Stimulated activated CD4-positive, alpha-beta T cell treated with anti-CD3 and anti-CD28 coated beads, Interleukin-4, amount 100 ng/mL, for 4 hours (primary cell): ENCODE measurements around the gene ZSWIM8.
"Not testable (repeated sequence)": the region's sequence is repeated elsewhere in the genome, so short reads cannot be mapped to it uniquely, and the experiment has no call there.

Experiments
- DNase-seq, 2 experiments: peaks; one replicate each; pipeline ENCODE4 v3.0.0-alpha.2; 2020

The ZSWIM8 gene

DNA sequence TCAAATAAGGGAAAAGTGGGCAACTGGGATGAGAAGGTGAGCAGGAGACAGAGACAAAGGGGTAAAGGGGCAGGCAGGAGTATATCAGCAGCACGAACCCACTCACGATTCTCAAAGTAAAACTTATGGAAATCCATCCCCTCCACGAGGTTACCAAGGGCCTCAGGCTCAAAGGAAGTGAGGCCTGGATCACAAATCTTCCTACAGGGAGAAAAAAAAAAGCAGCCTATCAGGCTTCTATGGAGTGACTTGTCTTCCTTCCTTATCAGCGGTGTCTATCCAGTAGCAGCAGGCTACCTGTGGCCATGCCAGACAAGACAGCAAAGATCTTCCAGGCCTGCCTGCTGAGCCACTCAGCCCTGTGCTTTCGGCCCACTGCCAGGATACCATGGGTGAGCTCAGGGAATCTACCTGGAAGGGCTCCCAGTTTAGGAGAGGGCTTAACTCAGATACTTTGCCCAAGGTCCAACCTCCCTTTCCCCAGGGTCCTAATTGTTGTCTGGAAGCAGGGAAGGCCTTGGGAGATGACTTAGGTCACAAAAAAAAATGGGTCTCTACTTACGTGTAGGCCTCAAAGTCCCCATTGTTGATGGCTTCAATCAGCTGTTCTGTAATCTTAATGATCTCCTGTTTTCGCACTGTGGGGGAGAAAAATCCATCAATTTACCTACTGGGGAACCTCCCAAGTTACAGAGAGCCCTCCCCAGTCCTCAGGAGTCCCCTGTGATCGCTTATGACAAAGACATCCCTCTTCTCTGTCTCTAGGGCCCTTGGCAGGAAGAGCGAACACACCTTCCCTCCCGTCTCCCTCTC is 31.7 kb downstream of the ZSWIM8 start:
- no peak for DNase-seq

DNA sequence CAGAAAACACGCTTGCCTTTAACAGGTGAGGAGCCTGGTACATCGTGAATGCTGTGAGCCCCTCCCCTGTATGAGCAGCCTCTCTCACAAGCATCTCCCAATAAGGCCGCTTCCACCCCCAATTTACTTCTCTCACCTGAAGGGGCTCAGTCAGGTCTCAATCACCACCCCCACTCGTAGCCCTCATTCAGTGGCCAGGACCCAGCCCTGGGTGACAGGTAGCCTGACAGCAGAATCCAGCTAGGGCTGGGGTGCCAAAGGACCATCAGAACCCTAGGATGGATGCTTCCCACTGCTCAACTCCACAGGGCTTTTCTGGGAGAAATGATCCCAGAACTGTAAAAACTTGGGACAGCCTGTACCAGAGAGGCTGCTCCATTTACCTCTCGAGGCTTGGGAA is 32.4 kb downstream of the ZSWIM8 start:
- no peak for DNase-seq

DNA sequence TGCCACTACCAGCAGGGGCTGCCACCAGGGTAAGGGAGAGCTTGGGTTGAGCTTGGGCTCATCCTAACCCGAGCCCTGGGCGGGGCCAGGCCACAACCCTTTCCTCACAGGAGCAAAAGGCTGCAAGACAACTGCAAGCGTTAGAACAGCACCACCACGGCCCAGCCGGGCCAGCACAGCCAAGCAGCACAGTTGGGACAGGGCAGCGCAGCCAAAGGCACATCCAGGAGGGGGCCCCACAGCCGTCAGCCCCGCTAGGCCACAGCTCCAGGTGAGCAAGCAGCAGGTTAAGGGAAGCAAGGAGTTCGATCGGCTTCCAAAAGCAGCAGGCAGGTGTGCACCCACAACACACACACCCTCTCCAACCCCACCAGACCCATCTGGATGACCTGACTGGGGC is 33.0 kb downstream of the ZSWIM8 start:
- no peak for DNase-seq

DNA sequence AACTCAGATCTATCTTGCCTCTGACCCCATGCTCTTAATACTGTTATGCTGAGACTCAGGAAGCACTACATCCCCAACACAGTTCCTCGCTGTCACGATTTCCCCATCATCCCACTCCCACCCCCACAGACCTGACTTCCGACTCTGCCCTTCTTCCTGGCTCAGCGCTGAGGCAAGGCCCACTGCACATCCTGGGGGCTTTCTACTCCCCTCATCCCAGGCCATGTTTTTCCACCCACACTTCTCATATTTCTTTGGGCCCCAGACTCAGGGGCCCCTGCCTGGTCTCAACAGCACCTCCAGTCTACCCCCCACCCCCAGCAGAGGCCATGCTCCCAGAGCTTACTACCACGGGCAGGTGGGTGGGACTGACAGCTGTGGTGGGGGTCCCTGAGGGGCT is 33.7 kb downstream of the ZSWIM8 start:
- no peak for DNase-seq

DNA sequence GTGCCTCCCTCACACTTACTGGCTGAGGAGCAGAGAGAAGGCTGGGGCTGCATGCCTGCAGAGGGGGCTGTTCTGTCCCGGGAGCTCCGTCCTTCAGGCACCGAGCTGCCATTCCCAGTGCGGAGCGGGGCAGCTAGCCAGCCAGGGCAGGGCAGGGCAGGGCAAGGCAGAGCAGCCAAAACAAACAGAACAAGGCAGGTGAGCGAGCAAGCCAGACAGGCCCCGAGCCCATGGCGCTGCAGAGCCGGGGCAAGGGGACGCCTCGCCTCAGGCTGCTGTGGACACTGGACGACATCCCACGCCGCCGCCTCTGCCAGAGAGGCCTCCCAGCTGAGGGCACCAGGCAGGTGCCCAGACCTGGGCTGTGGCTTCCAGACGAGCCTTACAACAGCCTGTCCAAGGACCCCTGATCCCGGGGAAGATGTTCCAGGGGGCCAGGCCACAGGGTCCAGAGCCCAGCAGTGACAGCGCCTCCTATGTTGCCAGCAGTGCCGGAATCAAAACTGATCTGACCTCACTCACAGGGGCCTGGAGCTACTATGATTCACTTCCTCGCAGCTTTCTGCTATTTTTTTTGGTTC is 34.2 kb downstream of the ZSWIM8 start:
- DNase-seq = no peak

DNA sequence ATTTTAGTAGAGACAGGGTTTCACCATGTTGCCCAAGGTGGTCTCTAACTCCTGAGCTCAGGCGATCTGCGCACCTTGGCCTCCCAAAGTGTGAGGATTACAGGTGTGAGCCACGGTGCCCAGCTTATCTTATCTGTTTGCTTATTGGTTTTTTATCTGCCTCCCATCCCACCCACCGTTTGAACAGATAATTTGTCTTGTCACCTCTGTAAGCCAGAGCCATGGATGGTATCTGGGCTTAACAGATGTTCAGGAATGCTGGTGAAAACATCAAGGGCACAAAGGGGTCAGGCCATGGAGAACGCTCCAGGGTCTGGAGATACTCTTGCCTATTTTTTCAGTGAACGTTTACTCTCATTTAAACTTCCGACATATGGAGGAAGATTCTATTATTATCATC is 38.0 kb downstream of the ZSWIM8 start:
- DNase-seq = no peak

DNA sequence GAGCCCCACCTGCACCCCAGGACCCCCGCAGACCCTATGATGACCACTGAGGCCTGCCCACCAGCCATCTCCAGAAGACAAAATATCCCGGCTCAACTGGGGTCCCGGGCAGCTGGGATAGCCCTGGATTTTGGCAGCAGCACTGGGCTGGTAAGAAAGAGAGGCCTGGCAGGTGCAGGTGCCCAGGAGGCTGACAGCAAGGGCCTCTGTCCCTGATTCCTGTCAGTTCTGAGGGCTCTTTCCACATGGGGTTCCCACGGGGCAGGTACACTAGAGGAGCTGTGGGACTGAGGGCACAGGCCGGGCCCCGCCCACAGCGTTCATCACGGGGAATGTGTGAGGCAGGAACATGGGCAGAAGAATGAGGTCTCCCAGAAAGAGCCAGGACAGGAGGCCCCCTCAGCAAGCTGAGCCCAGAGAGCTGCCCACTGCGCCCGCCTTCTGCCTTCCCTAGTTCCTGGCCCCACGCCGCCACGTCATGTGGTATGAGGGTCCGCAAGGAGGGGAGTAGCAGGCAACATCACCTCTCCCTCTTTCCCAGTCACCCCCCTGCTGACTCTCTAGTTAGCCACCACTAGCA is 38.8 kb downstream of the ZSWIM8 start:
- DNase-seq = no peak

DNA sequence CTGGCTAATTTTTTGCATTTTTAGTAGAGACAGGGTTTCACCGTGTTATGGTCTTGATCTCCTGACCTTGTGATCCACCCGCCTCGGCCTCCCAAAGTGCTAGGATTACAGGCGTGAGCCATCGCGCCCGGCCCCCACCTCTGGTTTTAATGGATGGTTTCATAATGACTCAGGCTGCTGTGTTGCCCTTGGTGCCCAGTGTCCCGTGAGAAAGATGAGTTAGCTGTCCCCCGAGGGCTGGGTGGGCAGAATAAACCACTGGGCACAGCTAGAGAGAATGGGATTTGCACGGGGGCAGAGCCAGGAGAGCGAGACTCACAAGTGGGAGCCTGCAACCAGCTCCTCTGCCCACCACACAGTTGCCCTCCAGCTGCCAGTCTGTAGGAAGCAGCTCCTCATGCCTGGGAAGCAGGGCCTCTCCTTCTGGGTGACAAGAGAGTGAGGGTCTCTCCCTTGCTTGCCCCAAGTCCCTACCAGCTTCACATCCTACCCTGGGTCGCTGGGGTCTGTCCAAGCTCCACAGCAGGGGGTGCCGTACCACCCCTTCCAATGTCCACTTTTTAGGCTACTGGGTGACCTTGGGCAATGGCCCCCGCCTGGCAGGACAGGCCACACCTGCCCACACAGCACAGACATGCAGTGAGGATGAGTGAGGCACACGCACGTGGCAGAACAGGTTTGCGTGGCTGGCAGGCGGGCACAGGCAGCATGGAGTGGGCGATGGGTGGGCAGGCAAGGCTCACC is 42.1 kb downstream of the ZSWIM8 start:
- no peak for DNase-seq

DNA sequence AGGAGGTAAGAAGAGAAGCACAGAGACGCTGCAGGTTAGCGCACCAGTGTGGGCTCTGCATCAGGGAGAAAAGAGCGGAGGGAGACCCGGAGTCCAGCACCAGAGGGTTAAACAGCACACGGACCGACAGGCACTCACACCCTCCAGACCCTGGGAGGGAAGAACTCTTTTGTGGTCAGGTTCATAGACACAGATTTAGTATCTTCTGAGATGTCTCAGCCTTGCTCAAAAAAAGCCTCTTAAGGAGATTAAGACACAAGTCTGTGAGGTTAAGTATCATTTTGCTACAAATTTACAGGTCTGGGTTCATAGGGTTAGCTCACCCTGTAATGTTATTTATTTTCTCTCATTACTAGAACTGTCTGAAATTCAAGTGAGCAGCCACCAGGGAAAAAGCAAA is 42.8 kb downstream of the ZSWIM8 start:
- no peak for DNase-seq

DNA sequence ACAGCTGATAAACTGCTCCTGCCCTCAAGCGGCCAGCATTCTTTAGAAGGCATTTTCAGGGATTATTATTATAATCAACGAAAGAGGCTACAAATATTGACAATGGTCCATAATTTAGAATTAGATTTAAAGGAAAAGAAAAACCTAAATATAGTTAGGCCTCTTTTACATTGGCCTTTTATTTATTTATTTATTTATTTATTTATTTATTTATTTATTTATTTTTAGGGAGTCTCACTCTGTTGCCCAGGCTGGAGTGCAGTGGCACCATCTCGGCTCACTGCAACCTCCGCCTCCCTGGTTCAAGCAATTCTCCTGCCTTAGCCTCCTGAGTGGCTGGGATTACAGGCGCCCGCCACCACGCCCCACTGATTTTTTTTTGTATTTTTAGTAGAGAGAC is 43.7 kb downstream of the ZSWIM8 start:
- not testable (repeated sequence) for DNase-seq

DNA sequence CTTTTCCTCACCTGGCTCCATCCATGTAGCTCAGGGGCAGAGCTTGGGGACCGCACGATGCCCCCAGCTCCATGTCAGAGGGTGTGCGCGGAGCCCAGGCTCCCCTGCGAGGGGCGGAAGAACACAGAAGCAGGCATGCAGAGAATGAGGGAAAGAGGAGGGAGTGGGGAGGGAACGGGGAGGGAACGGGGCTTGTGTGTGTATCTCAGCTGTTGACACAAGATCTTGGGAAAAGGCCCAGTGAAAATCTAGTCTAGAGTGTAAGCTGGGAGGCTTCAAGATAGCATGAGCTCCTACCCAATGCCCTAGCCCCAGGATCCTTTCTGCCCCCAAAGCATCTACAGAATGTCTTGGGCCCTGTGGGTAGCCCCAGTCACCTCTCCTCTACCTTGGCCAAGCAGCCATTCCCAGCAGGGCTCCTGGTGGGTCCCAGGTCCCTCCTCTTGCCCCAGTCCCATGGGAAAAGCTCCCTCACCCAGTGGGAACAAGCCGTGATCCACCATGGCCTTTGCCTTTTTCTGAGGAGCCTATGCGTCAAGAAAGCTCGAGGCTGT is 51.1 kb downstream of the ZSWIM8 start:
- DNase-seq = no peak

DNA sequence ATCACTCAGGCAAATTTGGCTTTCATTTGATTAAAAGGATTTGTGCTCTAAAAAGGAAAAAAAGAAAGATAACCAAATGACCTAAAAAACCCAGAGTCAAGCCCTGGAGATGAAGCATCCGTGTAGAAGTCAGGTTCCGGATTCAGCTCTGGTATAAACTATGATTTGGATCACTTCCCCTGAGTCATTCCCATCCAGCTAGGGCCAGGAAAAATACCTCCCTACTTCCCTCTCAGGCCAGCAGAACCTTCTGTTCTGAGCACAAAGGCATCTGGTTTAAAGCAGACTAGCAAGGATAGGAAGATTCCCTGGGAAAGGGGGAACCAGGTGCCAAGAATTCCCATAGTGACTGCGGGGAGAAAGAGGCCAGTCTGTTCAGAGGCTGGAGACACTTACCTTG is 51.7 kb downstream of the ZSWIM8 start:
- DNase-seq = no peak

DNA sequence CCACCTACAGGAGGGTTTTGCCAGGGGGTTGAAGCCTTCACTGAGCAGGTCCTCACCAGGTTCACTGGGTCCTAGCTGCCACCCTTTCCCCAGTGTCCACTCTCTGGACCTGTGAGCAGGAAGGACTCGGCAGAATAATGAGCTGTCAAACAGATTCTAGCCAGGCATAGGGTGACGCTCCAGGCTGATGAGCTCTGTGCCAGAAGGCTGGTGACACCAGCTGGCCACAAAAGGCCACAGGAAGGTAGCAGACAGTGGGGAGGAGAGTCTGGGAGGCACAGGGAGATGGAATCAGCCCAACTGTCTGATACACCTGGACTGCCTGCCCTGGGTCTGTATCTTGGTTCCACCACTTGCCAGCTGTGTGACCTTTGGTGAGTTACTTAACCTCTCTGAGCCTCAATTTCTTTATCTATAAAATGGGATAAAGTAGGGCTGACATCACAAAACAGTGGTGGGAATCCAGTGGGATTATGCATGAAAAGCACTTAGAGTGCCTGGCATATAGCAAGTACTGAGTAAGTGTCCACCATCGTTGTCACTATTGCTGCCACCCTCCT is 52.7 kb downstream of the ZSWIM8 start:
- DNase-seq = no peak

DNA sequence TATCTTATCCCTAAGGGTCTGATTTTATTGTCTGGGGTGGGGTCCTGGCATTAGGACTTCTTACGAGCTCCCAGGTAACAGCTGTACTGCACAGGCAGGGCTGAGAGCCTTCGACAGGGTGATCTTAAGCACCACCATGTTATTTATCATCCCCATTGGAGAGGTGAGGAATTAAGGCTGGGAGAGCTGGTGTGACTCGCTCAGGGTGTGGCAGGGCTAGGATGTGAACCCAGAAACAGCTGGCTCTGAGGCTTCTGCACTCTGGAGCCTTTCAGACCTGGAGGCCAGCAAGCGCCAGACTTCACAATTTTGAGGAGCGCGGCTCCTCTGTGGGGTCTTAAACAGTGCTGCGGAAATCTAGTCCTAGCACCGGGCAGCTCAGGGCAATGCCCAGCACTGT is 53.4 kb downstream of the ZSWIM8 start:
- DNase-seq = no peak

DNA sequence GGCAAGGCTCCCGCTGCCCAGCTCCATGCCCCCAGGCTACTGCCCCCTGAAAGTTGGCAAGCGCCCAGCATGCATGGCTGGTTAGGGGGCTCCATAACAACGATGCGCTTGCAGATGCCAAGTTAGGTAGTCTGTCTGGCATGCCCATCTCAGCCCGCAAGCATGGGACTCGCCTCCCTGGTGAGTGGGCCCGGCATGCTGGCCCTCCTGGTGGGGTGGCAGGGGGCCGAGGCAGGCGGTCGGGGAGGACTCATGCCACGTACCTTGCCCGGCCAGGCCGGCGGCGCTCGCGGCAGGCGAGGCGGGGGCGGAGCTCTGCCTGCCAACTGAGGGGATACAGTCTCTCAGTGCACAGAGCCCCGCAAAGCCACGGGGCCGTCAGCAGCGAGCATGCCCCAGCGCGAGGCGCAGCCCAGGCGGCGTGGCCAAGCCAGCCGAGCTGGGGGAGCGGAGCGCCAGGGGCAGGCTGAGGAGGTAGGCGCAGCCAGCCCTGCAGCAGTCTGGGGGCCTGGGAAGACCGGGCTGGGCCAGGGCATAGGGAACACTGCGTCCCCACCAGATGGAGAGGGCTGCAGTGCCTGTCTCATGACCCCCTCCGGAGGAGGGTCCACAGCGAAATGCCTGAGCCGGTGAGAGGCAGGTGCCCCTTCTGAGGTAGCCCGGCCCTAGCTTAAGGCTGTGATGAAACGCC is 54.0 kb downstream of the ZSWIM8 start:
- no peak for DNase-seq

DNA sequence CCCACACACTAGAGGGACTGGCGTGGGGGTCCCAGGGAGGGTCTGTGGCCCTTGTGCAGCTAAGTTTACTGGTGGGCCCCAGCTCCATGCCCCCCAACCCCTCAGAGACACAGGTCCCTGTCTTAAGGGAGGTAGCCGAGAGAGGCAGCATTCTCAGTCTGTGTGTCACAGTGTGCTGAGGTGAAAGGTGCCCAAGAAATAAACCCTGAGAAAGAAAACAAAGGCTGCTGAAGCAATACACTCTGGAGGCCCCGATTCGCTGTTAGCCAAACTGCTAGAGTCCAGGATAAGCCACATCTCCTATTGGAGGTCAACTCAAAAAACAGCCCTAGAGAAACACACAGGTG is 54.6 kb downstream of the ZSWIM8 start:
- no peak for DNase-seq

DNA sequence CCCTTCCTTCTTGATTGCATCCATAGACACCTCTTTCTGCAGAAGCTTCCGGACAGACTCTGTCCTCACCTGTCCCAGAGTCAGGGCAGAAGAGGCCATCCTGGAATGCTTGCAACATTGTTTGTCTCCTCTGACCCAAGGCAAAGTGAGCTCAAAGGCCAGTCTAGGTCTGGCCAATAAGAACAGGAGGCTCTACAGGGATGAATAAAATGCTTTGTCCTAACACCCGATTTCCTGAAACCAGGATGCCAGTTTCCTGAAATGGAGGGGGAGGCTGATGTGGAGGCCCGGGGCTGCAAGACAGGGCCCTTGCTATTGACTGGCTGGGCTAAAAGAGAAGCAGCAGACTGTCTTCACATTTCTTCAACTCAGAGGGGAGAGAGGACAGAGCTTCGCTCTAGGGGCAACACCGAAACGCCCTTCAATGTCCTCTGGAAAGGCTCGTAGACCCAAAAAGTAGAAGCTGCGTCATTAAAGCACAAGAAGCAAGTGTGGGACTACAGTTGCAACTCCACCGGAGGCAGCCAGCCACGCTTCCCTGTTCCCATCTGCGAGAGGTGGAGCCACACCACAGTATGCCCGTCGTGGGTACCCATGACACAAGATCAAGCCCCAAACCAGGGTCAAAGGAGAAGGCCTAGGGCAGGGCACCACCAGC is 55.1 kb downstream of the ZSWIM8 start:
- no peak for DNase-seq

DNA sequence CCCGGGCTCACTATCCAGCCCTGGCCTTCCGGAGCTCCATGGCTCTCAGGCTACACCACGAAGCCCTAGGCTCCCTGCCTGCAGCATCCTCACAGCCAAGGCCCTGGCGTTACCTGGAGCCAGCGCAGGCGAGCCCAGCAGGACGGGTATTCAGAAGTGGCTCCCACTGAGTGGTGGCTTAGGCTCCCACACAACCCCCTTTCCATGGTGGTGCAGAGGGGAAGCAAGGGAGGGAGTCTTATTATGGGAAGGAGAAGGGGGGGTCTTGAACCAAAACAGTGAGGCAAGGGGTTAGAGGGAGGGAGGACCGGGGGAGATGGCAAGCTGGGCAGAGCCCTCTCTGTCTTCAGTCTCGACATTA is 55.6 kb downstream of the ZSWIM8 start:
- no peak for DNase-seq

DNA sequence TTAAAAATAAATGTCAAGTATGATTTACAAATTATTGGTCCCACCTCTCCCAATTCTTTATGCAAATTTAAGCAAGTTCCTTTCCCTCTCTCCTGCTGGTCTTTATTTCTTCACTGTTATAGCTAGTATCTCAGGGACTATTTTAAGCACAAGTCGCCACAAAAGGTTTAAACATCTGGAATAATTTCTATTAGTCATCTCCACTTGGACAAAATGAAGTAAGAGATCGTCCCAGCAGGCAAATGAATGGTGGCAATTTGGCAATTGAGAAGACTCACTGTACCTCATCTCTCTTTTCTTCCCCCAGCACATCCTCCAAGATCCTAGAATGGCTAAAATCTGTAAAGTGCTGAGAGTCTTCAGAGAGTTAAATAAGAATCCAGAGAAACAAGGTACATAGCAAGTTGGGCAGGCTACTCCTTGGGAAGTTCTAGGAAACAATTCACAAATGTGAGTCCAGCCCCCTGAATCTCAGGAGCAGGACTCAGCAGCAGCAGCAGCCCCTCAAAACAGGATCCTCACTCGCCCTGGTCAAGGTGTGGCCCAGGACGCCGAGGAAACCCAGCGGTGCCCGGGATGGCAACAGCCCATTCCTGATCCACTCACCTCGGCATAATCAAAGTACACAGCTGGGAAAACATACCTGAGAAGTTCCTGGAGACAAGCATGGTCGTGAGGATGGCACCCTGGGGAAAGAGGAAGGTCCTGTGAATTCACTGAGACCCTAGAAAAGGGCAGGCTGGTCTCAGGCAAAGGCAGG is 56.3 kb downstream of the ZSWIM8 start:
- DNase-seq = no peak

DNA sequence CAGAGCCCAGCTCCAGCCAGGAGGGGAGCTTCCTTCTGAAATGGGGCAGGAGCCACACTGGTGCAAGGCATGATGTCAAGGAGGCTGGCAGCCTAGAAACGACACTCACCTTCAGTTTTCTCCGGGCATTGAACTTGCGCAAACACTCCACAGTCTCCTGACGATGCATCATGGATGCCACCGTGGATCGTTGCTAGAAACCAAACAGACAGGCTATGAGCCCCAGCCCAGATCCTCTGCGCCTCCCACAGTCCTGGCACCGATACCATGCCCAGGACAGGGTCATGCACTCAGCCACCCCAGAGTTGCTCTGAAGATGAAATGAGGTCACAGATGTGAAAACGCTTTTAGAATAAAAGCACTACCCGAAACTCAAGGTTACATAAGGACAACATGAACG is 56.9 kb downstream of the ZSWIM8 start:
- DNase-seq = no peak

DNA sequence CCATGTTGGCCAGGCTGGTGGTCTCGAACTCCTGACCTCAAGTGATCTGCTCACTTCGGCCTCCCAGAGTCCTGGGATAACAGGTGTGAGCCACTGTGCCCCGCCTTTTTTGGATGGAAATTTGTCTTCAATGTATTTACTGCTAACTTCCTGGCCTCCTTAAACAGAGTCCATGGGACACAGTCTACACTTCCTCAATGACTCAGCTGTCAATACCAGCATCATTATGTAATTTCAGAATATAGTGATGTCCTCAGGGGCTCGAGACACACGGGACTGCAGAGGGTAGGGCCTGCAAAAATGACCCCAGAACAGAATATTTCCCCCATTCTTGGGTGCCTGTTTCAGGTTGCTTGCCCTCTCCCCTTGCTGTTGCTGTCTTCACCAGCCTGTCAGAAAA is 57.9 kb downstream of the ZSWIM8 start:
- no peak for DNase-seq
